ENCODE results near the gene DOK3.

- no peak for TF ChIP-seq POLR2A (IDR thresholded peaks at IDR 0.05)
- no peak for TF ChIP-seq CTCF (IDR thresholded peaks at IDR 0.05 in 8 of 11, conservative IDR thresholded peaks at IDR 0.05 in 3 of 11)
- TF ChIP-seq POLR2AphosphoS5 (IDR thresholded peaks at IDR 0.05): peak in 1 of 3 donors; percentile 15
These were observed 18.0 kb upstream of the DOK3 start for GRCh38 chr5:177527595-177527994.
